NT2/D1 (cell line): ENCODE measurements around the gene AHR.

Experiments
- YY1 ChIP-seq: IDR thresholded peaks from 2 replicates; pipeline ENCODE4 v1.6.1; 2011; ENCODE audit not compliant: insufficient read length, insufficient read depth
- ZNF274 ChIP-seq: IDR thresholded peaks from 2 replicates; pipeline ENCODE4 v1.6.1; 2011; ENCODE audit warnings: mild to moderate bottlenecking, low read depth, low read length

- TF ChIP-seq ZNF274 (no peak), YY1 (no peak)
Measured at GRCh38 chr7:17318146-17318545, 19.7 kb downstream of the AHR start.
